NB4 (cell line): ENCODE data around the gene SHLD1.

Experiments
- MYC ChIP-seq: IDR thresholded peaks from 2 replicates; pipeline ENCODE4 v1.6.1; 2011; ENCODE audit warnings: low read depth, low read length
- POLR2A ChIP-seq: IDR thresholded peaks from 2 replicates; pipeline ENCODE4 v1.6.1; 2011; ENCODE audit warnings: mild to moderate bottlenecking; ENCODE audit not compliant: insufficient read length; ENCODE audit errors: extremely low read depth
- TF ChIP-seq, protein P1 (sequence below): IDR thresholded peaks from one replicate; pipeline ENCODE4 v1.5.1; 2012; ENCODE audit warnings: low read depth, low read length
- TF ChIP-seq, protein P2 (sequence below): IDR thresholded peaks from 2 replicates; pipeline ENCODE4 v1.6.1; 2011; ENCODE audit warnings: low read depth, low read length

DNA sequence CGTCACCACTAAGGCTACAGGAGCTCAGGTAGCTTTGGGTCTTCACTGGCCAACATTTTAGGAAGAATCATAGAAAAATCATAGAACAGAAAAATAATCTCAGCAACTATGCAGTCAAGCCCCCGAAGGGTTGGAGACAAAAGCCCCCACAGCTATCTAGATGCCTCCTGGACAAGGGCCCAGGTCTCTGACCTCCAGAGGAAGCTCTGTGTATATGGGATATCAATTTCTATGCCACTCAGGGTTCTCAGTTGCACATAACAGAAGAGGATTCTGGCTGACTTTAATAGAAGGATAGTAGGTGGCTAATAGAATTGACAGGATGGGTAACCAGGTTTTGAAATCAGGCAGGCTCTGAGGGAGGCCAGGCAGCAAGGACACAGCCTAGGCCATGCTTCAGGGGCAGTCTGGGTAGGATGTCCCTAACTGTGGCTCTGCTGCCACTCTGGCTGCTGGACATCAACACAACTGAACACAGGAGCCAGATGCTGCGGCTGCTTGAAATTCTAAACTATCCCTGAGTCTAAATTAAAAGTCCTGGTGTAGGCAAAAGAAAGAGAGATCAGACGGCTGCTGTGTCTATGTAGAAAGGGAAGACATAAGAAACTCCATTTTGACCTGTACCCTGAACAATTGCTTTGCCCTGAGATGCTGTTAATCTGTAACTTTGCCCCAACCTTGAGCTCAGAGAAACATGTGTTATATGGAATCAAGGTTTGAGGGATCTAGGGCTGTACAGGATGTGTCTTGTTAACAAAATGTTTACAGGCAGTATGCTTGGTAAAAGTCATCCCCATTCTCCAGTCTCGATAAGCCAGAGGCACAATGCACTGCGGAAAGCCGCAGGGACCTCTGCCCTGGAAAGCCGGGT lies 134.5 kb downstream of the SHLD1 start:
- TF ChIP-seq, protein P1, sequence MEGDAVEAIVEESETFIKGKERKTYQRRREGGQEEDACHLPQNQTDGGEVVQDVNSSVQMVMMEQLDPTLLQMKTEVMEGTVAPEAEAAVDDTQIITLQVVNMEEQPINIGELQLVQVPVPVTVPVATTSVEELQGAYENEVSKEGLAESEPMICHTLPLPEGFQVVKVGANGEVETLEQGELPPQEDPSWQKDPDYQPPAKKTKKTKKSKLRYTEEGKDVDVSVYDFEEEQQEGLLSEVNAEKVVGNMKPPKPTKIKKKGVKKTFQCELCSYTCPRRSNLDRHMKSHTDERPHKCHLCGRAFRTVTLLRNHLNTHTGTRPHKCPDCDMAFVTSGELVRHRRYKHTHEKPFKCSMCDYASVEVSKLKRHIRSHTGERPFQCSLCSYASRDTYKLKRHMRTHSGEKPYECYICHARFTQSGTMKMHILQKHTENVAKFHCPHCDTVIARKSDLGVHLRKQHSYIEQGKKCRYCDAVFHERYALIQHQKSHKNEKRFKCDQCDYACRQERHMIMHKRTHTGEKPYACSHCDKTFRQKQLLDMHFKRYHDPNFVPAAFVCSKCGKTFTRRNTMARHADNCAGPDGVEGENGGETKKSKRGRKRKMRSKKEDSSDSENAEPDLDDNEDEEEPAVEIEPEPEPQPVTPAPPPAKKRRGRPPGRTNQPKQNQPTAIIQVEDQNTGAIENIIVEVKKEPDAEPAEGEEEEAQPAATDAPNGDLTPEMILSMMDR = no peak
- no peak for TF ChIP-seq POLR2A
- TF ChIP-seq, protein P2, sequence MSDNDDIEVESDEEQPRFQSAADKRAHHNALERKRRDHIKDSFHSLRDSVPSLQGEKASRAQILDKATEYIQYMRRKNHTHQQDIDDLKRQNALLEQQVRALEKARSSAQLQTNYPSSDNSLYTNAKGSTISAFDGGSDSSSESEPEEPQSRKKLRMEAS = no peak
- no peak for TF ChIP-seq MYC
